OCI-LY3 (cell line): ENCODE data around the gene GPR42.

ENCODE experiments used
- CTCF ChIP-seq: fragments of 200-600, 300-600 bp; sonication (generic); IDR thresholded peaks from 2 replicates; pipeline ENCODE4 v1.5.1; 2014; ENCODE audit warnings: antibody characterized with exemption, low read length, low read depth
- EZH2phosphoT487 ChIP-seq: fragments of 200-600 bp; shearing (Covaris generic); IDR thresholded peaks from 2 replicates; pipeline ENCODE4 v1.6.1; 2018; ENCODE audit warnings: antibody characterized with exemption, mixed run types, low read depth

- no peak for TF ChIP-seq CTCF
- TF ChIP-seq EZH2phosphoT487 = no peak
Measured at GRCh38 chr19:35363711-35364425, 7.0 kb upstream of the GPR42 start.
